ENCODE data around the gene RHBDD1.

The RHBDD1 gene

GRCh38 chr2:226983895-226984749 is 148.3 kb downstream of the RHBDD1 start:
- no peak for DNase-seq (ENCODE audit: low read depth in 2 of 2)

GRCh38 chr2:226984750-226985582 is 149.1 kb downstream of the RHBDD1 start:
- peak in 1 of 2 donors; percentile 8 for DNase-seq (ENCODE audit: low read depth in 2 of 2)

- DNase-seq (ENCODE audit: low read depth in 2 of 2) = no peak
Measured at GRCh38 chr2:226985583-226985946, 149.7 kb downstream of the RHBDD1 start.

GRCh38 chr2:226991663-226992062 is 155.8 kb downstream of the RHBDD1 start:
- no peak for DNase-seq (ENCODE audit: low read depth in 2 of 2)

GRCh38 chr2:226993171-226993570 is 157.3 kb downstream of the RHBDD1 start:
- DNase-seq (ENCODE audit: low read depth in 2 of 2) = no peak

- no peak for DNase-seq (ENCODE audit: low read depth in 2 of 2)
Measured at GRCh38 chr2:226994775-226995174, 158.9 kb downstream of the RHBDD1 start.

GRCh38 chr2:226995625-226996041 is 159.8 kb downstream of the RHBDD1 start:
- DNase-seq (ENCODE audit: low read depth in 2 of 2) = peak; percentile 63 to 70

GRCh38 chr2:226999661-227000060 is 163.8 kb downstream of the RHBDD1 start:
- no peak for DNase-seq (ENCODE audit: low read depth in 2 of 2)

DNA sequence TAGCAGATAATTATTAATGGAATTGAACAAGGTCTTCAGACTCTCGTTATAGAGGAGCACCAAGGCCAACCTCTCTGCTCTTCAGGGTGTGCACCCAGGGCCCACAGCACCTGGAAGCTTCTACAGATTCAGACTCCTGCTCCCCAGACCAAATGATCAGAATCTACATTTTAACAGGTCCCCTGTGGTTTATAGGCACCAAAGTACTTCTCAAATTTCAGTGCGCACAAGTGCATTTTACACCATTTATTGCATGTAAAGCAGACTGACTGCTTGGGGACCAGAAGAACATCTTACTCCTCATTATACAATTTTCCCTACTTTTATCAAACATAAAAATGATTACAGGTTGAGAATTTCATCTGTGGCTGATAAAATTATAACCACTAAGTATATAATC is 164.3 kb downstream of the RHBDD1 start:
- DNase-seq (ENCODE audit: low read depth in 2 of 2) = no peak

DNA sequence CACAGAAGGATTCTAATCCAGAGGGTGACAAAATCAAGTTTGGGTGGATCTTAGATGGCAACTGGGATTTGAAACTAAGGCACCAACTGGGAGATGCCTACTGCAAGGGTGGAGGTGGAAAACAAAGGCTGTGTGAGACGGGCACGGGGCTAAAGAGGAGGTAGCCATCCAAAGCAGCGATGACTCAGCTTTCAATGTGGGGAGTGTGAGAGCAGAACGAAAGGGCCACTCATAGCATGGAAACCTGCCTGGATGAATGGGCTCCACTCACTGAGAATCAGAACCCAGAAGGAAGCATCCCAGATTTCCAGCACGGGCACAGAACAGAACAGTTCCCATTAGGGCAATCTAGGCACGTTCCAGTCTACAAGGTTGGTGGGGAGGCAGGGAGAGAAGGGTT is 168.6 kb downstream of the RHBDD1 start:
- no peak for DNase-seq (ENCODE audit: low read depth in 2 of 2)

- no peak for DNase-seq (ENCODE audit: low read depth in 2 of 2)
Measured at GRCh38 chr2:227006189-227006897, 170.5 kb downstream of the RHBDD1 start.

DNA sequence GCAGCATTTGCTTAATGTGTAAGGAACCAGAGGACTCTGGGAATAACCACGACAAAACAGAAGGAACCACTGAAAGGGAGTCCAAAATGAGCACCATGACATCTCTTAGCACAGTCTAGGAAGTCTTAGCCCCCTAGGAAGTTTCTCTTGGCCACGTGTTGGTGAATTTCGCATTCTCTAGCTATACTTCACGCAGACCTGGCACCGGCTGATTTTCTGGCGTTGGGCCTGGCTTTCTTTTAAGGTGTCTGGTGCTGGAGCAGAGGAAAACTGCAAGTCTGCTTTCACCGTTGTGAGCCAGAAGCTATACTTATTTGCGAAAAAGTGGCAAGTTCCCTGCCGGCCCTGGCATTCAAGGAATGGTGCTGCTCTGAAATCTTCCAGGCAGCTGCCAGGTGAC is 171.3 kb downstream of the RHBDD1 start:
- no peak for DNase-seq (ENCODE audit: low read depth in 2 of 2)

DNA sequence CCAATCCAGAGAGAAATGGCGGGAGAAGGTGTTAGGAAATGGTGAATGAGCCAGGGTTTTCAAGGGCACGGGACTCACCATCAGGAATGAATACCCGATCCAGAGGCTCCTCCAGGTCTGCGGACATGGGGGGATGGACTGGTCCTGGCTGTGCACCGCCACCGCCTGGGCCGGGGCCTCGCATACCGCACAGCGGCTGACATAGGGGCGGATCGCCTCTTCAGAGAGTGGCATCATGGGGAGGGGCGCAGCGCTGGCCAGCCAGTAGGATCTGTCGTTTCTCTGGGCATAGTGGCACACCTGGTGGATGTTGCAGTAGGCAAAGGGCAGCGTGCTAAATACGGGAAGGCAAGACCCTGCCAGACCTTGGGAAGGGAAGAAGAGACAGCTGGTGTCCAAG is 172.1 kb downstream of the RHBDD1 start:
- DNase-seq (ENCODE audit: low read depth in 2 of 2) = no peak

DNA sequence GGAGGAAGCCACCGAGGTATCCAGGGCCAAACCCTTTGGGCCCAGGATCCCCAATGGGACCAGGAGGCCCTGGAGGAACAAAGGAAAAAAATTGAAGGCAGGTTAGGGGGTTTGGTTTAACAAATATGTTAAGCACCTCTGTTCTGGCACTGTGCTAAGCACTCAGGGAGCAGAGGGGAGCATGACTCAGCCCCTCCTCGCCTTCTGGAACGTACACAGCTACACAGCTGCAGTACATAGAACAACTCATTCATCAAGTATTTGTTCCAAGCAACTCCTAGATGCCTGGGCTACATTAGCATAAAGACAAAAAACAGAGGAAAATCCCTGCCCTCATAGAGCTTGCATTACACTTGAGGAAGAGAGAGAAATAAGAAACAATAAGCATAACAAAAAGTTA is 174.6 kb downstream of the RHBDD1 start:
- no peak for DNase-seq (ENCODE audit: low read depth in 2 of 2)

- DNase-seq (ENCODE audit: low read depth in 2 of 2) = no peak
Measured at GRCh38 chr2:227013330-227013729, 177.5 kb downstream of the RHBDD1 start.

DNA sequence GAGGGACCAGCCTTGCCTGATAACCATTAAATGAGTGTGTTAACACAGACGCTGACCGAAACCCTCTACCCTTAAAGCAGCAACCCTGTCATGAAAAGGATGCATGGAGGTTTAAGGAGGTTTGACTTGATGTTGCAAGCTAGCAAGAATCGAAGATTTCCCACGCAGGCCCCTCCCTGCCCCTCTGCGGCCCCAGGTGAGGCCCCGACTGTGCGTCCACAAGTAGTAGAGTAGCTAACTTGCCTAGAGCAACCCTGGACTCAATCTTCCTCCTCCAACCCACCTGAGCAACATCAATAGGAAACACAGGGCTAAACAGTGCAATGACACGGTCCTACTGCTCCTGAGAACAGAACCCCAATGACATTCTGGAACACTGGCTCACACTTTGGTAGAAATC is 178.0 kb downstream of the RHBDD1 start:
- DNase-seq (ENCODE audit: low read depth in 2 of 2) = no peak

GRCh38 chr2:227016894-227017293 is 181.0 kb downstream of the RHBDD1 start:
- no peak for DNase-seq (ENCODE audit: low read depth in 2 of 2)

- DNase-seq (ENCODE audit: low read depth in 2 of 2) = no peak
Measured at GRCh38 chr2:227020416-227020815, 184.6 kb downstream of the RHBDD1 start.

GRCh38 chr2:227022608-227023007 is 186.8 kb downstream of the RHBDD1 start:
- DNase-seq (ENCODE audit: low read depth in 2 of 2) = no peak

DNA sequence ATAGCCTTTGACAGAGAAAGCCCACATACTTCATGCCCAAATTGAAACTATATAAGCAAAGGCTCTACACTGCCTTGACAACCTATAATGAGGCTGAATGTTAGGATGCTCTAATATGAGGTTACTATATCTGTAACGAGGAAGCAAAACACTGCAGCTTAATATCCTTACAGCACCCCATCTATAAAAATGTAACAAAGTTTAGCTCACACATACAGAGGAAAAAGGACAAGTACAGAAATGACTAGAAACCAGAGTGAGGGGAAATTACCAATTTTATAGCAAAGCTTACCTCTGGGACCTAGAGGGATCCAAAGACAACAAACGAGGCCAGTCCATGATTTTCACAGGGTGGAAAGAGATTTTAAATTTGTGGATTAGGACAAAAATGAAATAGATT is 189.7 kb downstream of the RHBDD1 start:
- DNase-seq (ENCODE audit: low read depth in 2 of 2) = no peak

DNA sequence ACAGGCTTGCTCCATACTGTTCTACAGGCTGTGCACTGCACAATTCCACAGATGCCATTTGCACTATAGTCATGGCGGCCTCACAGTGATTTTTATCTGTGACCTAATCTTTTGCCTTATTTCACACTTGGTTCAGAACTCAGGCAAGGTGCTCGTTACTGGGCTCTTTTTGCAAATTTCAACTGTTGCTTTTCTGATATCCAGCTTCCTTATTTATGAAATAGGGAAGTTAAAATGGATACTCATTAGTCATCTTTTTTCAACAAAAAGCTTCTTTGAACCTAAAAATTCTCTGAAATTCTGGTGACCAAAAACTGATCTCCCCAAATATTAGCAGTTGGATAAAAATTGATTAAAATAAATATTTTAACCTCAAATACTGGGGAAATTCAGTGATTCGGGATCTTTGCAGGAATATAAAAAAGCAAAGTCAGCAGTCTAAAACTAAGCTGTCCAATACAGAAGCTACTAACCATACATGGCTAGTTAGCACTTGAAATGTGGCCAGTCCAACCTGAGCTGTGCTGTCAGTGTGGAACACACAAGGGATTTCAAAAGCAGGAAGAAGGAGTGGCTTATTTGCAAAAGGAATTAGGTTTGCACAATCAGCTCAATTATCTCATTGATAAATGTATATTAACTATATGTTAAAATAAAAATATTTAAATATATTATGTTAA is 193.7 kb downstream of the RHBDD1 start:
- no peak for DNase-seq (ENCODE audit: low read depth in 2 of 2)

DNA sequence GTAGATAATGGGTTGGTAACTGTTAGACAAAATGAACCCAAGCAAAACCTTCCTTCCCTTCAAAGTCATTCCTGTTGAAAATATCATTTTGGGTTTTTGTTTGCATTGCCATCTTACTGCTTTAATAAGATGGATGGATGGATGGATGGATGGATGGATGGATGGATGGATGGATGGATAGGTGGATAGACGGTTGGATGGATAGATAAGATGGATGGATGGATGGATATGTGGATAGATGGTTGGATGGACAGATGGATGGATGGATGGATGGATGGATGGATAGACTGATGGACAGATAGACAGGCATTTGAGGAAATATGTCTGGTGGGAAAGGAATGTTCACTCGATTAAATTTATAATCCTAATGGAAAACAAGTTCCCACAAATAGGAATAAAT is 194.9 kb downstream of the RHBDD1 start:
- no peak for DNase-seq (ENCODE audit: low read depth in 2 of 2)

Measured in stimulated activated CD4-positive, alpha-beta T cell treated with anti-CD3 and anti-CD28 coated beads, Interleukin-15, amount 100 ng/mL, for 48 hours (primary cell).